H1 (cell line): ENCODE results near the gene TMEM178B. TPM values are rescaled to one million over a fixed set of nuclear protein-coding genes. Genes with fewer than 3 reads are reported as not detected.

Experiments used
- EP300 ChIP-seq, 2 experiments: IDR thresholded peaks; 1 replicate in 1 of 2; 2 replicates in 1 of 2; pipeline ENCODE4 v1.6.1; 2011 to 2012; ENCODE audit warnings: low read depth in 2 of 2, low read length in 2 of 2, mild to moderate bottlenecking in 2 of 2, borderline replicate concordance in 1 of 2, inconsistent platforms in 1 of 2, moderate library complexity in 1 of 2
- EZH2 ChIP-seq: fragments of 200-600 bp; sonication (generic); IDR thresholded peaks from 2 replicates; pipeline ENCODE4 v1.7.1; 2012; ENCODE audit warnings: low read depth, mild to moderate bottlenecking, moderate library complexity, low read length, inconsistent platforms; ENCODE audit not compliant: severe bottlenecking
- KDM4A ChIP-seq: IDR thresholded peaks from one replicate; pipeline ENCODE4 v1.7.1; 2012; ENCODE audit warnings: low read depth, mild to moderate bottlenecking, moderate library complexity, low read length, inconsistent platforms; ENCODE audit not compliant: severe bottlenecking
- KDM5A ChIP-seq: fragments of 200-600 bp; IDR thresholded peaks from 2 replicates; pipeline ENCODE4 v1.7.1; 2012; ENCODE audit warnings: mild to moderate bottlenecking, low read length, inconsistent platforms, mixed read lengths
- POLR2A ChIP-seq, 2 experiments: IDR thresholded peaks; 1 replicate in 1 of 2; 2 replicates in 1 of 2; pipeline ENCODE4 v1.6.1; 2011; ENCODE audit warnings: low read depth in 2 of 2, low read length in 2 of 2, mild to moderate bottlenecking in 2 of 2; ENCODE audit errors: control extremely low read depth in 1 of 2
- TAF1 ChIP-seq: IDR thresholded peaks from 2 replicates; pipeline ENCODE4 v1.6.1; 2011; ENCODE audit warnings: mild to moderate bottlenecking, low read depth, low read length
- polyA plus RNA-seq, 7 experiments: library from polyadenylated mRNA; depleted of rRNA in 3 of 7; stranded (reverse) in 5 of 7; unstranded in 2 of 7; fragments of >200 nt in 5 of 7; fragments of 200-250 nt in 2 of 7; gene quantifications; 1 replicate in 5 of 7; 2 replicates in 1 of 7; 4 replicates in 1 of 7; pipeline versions ENCODE4 v1.2.1 to v1.2.3, GENCODE V29; 2011 to 2013; ENCODE audit warnings: missing spikeins in 2 of 7, mixed read lengths in 2 of 7
- total RNA-seq: library from RNA; stranded (reverse); fragmentation: NEBNext Ultra II Directional; extraction: Animal tissue kit (Norgen Biotek cat#: 25700); gene quantifications from 2 replicates; pipeline ENCODE4 v1.2.1, GENCODE V29; 2021

The TMEM178B gene
- total and polyA plus RNA-seq, 2 of the 8 experiments (the other 6 are each of a cell fraction or from before 2014, with no cell fraction given) = 5.3 to 18.1 TPM

DNA sequence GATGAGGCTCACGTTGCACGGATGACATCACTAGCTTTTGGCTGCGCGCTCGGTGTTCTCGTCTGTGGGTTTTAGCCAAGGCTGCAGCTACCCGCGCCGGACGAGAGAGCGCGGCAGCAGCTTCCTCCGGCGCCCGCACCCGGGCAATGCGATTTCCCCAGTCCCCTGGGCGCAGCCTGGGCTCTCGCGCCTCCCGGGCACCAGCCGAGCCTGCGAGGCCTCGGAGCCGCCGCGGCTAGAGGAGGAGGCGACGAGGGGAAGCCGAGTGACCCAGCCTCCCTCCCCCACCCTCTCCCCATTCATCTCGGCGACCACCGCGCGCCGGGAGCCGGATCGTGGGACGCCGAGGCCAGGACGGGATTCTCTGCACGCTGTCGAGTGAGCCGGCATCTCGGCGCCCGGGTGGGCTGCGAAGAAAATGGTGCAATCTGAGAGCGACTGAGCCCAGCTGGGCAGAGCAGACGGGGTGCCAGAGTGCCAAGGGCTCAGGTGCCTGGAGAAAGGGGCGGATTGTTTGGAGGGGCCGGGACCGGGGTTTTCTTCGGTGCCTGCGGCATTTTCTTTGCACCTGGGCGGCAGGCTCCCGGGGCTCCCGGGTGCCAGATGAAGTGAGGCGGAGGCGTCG lies 1.2 kb upstream of the TMEM178B start (continued):
- no peak for TF ChIP-seq EZH2
- no peak for TF ChIP-seq POLR2A (IDR thresholded peaks at IDR 0.05; ENCODE audit: control extremely low read depth in 1 of 2, low read depth in 2 of 2, low read length in 2 of 2)
- TF ChIP-seq EP300 (IDR thresholded peaks at IDR 0.05; ENCODE audit: borderline replicate concordance in 1 of 2, low read depth in 2 of 2, low read length in 2 of 2) = no peak
- peak; percentile 54 for TF ChIP-seq KDM4A
- no peak for TF ChIP-seq KDM5A
- 0 out of 2 replicates have a peak, but pooled peaks have one; percentile 25 for TF ChIP-seq TAF1
